Lower leg skin (tissue), 4 donors: ENCODE results near the gene TMEM134. TPM values are rescaled to one million over a fixed set of nuclear protein-coding genes. Genes with fewer than 3 reads are reported as not detected.
"Not testable (repeated sequence)": the region's sequence is repeated elsewhere in the genome, so short reads cannot be mapped to it uniquely, and the experiment has no call there.

ENCODE experiments used
- DNase-seq, 2 donors: peaks; one replicate each; pipeline ENCODE4 v3.0.0-alpha.2; 2019; ENCODE audit warnings: low spot score in 2 of 2
- H3K4me3 ChIP-seq: fragments of 200-600 bp; sonication (generic); 2 replicates; pipeline ENCODE4 v1.5.1; 2017; ENCODE audit warnings: mild to moderate bottlenecking, low read depth; ENCODE audit not compliant: poor library complexity, severe bottlenecking
- CTCF ChIP-seq, 3 donors: fragments of 450-650 bp; IDR thresholded peaks; one replicate each; pipeline ENCODE4 v1.5.1; 2016; ENCODE audit warnings: antibody characterized with exemption in 3 of 3, mild to moderate bottlenecking in 3 of 3, moderate library complexity in 2 of 3
- POLR2A ChIP-seq, 2 donors: fragments of 450-650 bp; IDR thresholded peaks; one replicate each; pipeline ENCODE4 v1.6.1; 2016 to 2017; ENCODE audit warnings: antibody characterized with exemption in 2 of 2, mild to moderate bottlenecking in 1 of 2, moderate library complexity in 1 of 2
- WGBS, 2 donors: methylation state at CpG; one replicate each; pipeline ENCODE4 v1.1.5; 2018; 5-methylcytosine and 5-hydroxymethylcytosine counted together
- intact Hi-C: fragments of 100-400 bp; cut with DNase I; formaldehyde crosslinking; loops from one replicate; pipeline ENCODE4 v1.15.0; 2023; ENCODE audit warnings: low total_unique reads
- total RNA-seq, 4 donors: library from RNA; depleted of rRNA; stranded (reverse); fragments of >200 nt; gene quantifications; one replicate each; pipeline ENCODE4 v1.1.0, GENCODE V29; 2016

Gene TMEM134
- total RNA-seq, 4 donors from 2014 or later, result 202 to 374 (median 252) TPM

- peak in 1 of 2 donors; percentile 80 for DNase-seq
- no peak overlapping the region for H3K4me3 ChIP-seq
- TF ChIP-seq POLR2A (IDR thresholded peaks at IDR 0.05) (no peak), CTCF (IDR thresholded peaks at IDR 0.05) (no peak)
- 81 to 85% methylated on average over 17 to 18 of the region's 25 CpGs for WGBS, 2 donors
- intact Hi-C loops, result no loop called here
Measured at GRCh38 chr11:67489203-67489884, 20.3 kb upstream of the TMEM134 start.

- TF ChIP-seq POLR2A (IDR thresholded peaks at IDR 0.05), result no peak
- TF ChIP-seq CTCF (IDR thresholded peaks at IDR 0.05), result no peak
- intact Hi-C loops, result no loop called here
- DNase-seq, result no peak
- 87 to 88% methylated on average over 19 to 20 of the region's 20 CpGs for WGBS, 2 donors
- no peak overlapping the region for H3K4me3 ChIP-seq
Measured at GRCh38 chr11:67486481-67487195, 17.6 kb upstream of the TMEM134 start.

- intact Hi-C loops, DNase-seq, H3K4me3 ChIP-seq: not testable (repeated sequence)
- 78% methylated on average over 7 of the region's 7 CpGs for WGBS, 2 donors
Measured at GRCh38 chr11:67485873-67486361, 16.9 kb upstream of the TMEM134 start.

- no peak for DNase-seq
- TF ChIP-seq POLR2A (IDR thresholded peaks at IDR 0.05) (no peak), CTCF (IDR thresholded peaks at IDR 0.05) (no peak)
- 71 to 78% methylated on average over 11 of the region's 11 CpGs for WGBS, 2 donors
- intact Hi-C loops, result no loop called here
- H3K4me3 ChIP-seq, result no peak overlapping the region
Measured at GRCh38 chr11:67484847-67485311, 15.8 kb upstream of the TMEM134 start.

- intact Hi-C loops, result no loop called here
- TF ChIP-seq POLR2A (IDR thresholded peaks at IDR 0.05) (no peak), CTCF (IDR thresholded peaks at IDR 0.05) (no peak)
- no peak overlapping the region for H3K4me3 ChIP-seq
- 83 to 85% methylated on average over 16 of the region's 16 CpGs for WGBS, 2 donors
- no peak for DNase-seq
Measured at GRCh38 chr11:67483831-67484665, 15.0 kb upstream of the TMEM134 start.
